Erythroblast (primary cell): ENCODE measurements around the gene ARHGAP1.

Source experiments
- DNase-seq, 2 experiments: peaks; one replicate each; lab custom pipeline; 2025; lab: John Stamatoyannopoulos, UW
- GATA1 ChIP-seq: IDR thresholded peaks from 2 replicates; pipeline ENCODE4 v1.6.1; 2011; ENCODE audit warnings: low read depth, mild to moderate bottlenecking, control low read depth, low read length, moderate library complexity
- POLR2A ChIP-seq: IDR thresholded peaks from 2 replicates; pipeline ENCODE4 v1.6.1; 2011; ENCODE audit warnings: mild to moderate bottlenecking, low read length

ARHGAP1 gene

GRCh38 chr11:46695345-46696211 is 4.8 kb downstream of the ARHGAP1 start:
- TF ChIP-seq GATA1 = no peak
- no peak for TF ChIP-seq POLR2A
- no peak for DNase-seq

- DNase-seq = no peak
- TF ChIP-seq GATA1 (no peak), POLR2A (no peak)
Measured at GRCh38 chr11:46694607-46695006, 5.8 kb downstream of the ARHGAP1 start.

GRCh38 chr11:46694072-46694471 is 6.3 kb downstream of the ARHGAP1 start:
- no peak for DNase-seq
- TF ChIP-seq GATA1 = no peak
- TF ChIP-seq POLR2A = no peak

- no peak for TF ChIP-seq POLR2A
- no peak for TF ChIP-seq GATA1
- no peak for DNase-seq
Measured at GRCh38 chr11:46693597-46694012, 6.8 kb downstream of the ARHGAP1 start.

DNA sequence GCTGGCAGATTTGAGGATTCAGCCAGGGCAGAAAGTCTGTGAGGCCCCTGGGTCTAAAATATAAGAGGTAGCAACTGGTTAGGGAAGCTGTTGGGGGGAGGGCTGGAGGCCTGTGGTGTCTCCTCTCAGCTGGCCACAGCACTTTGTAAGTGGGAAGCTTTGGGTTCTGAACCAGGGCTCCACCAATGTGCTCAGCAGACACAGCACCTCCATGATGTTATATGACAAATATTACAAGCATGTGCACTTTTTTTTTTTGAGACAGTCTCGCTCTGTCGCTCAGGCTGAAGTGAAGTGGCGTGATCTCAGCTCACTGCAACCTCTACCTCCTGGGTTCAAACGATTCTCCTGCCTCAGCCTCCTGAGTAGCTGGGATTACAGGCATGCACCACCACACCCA is 8.0 kb downstream of the ARHGAP1 start:
- no peak for DNase-seq
- no peak for TF ChIP-seq GATA1
- TF ChIP-seq POLR2A = no peak

GRCh38 chr11:46690702-46691101 is 9.7 kb downstream of the ARHGAP1 start:
- TF ChIP-seq POLR2A (no peak), GATA1 (no peak)
- DNase-seq = no peak

DNA sequence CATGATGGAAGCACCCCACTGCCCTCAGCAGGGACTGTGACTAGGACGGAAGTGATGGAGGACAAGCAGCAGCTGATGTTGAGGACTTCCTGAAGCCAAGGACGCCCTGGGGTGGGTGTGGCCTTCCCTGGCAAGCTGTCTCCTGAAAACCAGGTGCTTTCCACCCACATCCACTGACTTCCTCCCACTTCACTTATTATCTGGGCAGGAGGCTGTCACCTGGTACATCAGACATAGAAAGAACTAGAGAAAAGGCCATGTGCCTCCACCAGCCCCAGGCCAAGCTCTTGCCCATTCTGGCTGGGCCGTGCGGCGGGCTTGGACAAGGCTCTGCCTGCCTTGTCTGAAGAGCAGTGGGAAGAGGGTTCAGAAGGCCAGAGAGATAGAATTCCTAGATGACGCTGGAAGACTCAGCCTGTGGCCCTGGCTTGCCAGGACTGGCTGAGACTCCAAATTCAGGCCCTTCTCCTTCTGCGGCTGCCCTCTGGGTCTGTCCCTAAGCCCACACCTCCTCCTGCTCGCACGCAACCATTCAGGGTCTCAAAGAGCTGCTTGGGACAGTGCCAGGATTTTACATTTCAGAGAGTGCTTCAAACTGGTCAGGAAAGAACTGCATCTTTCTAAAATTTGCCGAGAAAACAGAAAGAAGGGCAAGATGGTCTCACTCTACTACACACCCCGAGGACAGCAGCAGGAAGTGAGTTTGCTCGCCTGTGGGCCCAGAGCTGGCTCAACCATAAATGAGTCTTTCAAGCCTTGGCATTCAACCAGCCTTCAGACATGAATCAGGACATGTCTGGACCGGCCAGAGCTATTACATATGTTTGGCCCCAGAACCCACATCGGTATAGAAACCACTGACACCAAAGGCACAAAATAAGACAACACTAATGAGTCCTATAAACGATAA is 13.3 kb downstream of the ARHGAP1 start:
- TF ChIP-seq GATA1 (no peak), POLR2A (no peak)
- DNase-seq = no peak

DNA sequence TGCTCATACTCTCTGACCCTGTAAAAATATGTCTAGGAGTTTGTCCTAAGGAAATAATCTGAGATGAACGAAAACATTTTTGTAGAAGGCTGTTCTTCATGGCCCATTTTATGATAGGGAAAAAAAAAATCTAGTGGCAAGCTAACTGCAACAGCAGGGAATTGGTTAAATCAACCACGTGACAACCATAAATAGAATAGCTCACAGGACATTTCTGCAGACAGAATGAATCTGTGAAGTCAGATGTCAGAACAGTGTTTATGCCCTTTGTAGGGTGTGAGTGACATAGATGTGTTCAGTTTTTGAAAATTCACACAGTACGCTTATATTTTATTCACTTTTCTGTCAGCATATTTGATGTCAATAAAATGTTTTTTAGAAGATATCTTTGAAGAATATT is 16.1 kb downstream of the ARHGAP1 start:
- TF ChIP-seq GATA1 = no peak
- no peak for TF ChIP-seq POLR2A
- no peak for DNase-seq

GRCh38 chr11:46682773-46683752 is 17.4 kb downstream of the ARHGAP1 start:
- no peak for DNase-seq
- no peak for TF ChIP-seq POLR2A
- no peak for TF ChIP-seq GATA1

GRCh38 chr11:46681814-46682213 is 18.6 kb downstream of the ARHGAP1 start:
- TF ChIP-seq GATA1 (no peak), POLR2A (no peak)
- DNase-seq = no peak

DNA sequence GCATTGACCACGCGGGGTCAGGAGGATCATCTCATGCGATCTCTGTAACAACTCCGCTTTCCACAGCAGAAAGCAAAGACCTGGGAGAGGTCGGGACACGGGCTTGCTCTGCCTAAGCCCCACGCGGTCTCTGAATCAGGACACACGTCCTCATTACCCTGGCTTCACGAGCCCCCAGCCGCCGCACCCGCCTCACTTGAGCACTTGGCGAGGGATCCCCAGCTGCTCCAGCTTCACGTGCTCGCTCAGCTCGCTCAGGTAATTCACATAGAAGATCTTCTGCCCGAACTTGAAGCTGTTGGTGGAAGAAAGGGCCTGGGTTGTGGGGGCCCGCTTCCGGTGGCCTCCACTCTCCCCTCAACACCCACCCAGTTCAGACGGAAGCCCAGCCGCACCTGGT is 19.6 kb downstream of the ARHGAP1 start:
- TF ChIP-seq POLR2A (no peak), GATA1 (no peak)
- no peak for DNase-seq

DNA sequence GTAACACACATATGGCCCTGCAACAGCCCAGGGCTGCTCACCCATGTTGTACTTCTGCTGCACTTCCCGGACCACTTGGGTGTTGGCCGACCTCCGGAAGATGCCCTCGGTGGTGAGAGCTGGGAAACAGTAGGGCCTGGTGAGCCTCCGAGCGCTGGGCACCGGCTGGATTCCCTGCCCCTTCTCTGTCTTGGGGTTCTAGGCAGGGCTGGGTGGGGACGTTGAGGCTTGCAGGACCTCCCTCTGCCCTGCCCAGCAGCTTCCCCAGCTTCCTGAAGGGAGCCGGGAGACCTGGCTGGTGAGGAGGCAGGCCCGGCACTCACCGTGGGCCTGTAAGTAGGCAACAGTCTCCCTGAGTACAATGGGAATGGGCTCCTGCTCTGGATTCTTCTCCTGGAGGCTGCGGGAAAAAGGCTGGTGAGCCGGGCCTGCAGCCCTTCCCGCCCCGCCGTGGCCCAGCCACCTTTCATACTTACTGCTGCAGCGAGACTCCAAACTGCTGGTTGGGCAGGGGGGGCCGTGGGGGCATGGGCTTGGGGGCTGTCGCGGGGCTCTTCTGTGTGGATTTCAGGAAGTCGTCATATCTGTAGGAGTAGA is 20.2 kb downstream of the ARHGAP1 start:
- no peak for DNase-seq
- TF ChIP-seq POLR2A (no peak), GATA1 (no peak)
